SK-N-MC (cell line): ENCODE measurements around the gene FCAMR.

ENCODE experiments used
- FOXP2 ChIP-seq: optimal IDR thresholded peaks from 2 replicates; pipeline ENCODE3; 2011; ENCODE audit warnings: mild to moderate bottlenecking, moderate library complexity; ENCODE audit not compliant: insufficient read depth; ENCODE audit errors: extremely low read length, control extremely low read depth
- POLR2AphosphoS5 ChIP-seq: IDR thresholded peaks from 2 replicates; pipeline ENCODE4 v1.6.1; 2012; ENCODE audit warnings: mild to moderate bottlenecking, low read depth, low read length, borderline replicate concordance

DNA sequence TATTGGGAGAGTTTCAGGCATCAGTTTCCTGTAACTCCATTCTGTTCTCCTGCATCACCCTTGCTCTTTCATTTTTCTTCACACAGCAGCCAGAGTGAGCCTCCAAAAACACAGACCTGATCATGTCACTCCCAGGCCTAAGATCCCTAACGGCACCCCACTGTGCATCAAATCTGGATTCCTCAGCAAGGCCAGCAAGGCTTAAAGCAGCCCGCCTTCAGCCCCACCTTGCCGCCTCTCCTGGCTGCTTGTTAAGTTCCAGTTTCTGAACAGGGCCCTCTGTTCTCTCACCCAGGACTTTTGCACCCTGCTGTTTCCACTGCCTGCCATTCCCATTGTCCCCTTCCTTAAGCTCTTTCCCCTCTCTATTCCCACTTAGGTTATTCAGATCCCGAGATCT, 33.0 kb upstream of the FCAMR start:
- TF ChIP-seq FOXP2 = no peak
- TF ChIP-seq POLR2AphosphoS5 = no peak
